ENCODE results near the gene MMP24OS.
"Not testable (repeated sequence)": the region's sequence is repeated elsewhere in the genome, so short reads cannot be mapped to it uniquely, and the experiment has no call there.

The MMP24OS gene

DNA sequence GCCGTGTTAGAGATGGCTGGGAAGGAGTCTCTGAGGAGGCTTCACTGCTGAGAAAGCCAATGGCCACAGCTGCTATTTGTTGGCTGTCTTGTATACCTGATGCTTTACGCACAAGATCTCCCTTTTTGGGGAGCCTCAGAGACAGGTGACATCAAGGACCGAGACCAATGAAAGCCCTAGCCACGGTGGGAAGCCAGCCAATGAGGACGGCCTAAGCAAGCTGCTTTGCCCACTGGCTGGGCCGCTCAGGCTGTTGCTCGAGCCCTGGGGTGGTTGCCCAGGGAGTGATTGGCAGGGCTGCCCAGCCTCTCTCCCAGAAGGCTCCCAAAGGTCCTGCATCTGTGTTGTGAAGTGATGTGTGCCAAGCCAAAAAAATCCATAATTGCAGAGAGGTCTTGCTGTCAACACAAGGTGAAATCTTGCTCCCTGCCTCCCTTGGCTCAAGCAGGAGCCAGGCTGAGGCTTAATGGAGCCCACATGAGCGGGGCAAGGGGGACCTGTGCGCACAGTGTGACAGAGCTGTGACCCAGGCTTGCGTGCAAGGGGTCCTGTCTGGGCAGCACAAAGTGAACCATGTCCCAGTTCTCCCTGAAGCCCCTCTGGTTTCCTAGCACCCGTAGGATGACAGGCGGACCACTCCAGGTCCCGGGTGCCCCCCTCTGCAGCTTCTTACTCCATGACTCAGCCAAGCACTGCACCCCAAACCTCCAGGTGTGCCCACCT is 4.3 kb downstream of the MMP24OS start:
- peak; percentile 92 for DNase-seq

DNA sequence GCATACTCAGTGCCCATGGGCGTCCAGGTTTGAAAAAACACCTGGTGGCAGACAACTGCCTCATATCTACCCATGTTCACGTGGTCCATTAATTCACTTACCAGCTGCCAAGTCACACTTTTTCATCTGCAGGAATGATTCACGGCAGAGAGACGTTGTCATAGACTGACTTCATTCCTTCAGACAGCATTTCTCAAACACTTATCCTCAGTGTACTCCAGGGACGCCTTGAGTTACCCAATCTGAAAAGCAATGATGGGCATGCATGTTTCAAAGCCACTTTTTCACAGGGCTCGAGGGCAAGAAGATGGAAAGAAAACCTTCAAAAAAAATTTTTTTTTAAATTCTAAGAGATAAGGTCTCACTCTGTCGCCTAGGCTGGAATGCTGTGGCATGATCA is 6.0 kb downstream of the MMP24OS start:
- no peak for DNase-seq

DNA sequence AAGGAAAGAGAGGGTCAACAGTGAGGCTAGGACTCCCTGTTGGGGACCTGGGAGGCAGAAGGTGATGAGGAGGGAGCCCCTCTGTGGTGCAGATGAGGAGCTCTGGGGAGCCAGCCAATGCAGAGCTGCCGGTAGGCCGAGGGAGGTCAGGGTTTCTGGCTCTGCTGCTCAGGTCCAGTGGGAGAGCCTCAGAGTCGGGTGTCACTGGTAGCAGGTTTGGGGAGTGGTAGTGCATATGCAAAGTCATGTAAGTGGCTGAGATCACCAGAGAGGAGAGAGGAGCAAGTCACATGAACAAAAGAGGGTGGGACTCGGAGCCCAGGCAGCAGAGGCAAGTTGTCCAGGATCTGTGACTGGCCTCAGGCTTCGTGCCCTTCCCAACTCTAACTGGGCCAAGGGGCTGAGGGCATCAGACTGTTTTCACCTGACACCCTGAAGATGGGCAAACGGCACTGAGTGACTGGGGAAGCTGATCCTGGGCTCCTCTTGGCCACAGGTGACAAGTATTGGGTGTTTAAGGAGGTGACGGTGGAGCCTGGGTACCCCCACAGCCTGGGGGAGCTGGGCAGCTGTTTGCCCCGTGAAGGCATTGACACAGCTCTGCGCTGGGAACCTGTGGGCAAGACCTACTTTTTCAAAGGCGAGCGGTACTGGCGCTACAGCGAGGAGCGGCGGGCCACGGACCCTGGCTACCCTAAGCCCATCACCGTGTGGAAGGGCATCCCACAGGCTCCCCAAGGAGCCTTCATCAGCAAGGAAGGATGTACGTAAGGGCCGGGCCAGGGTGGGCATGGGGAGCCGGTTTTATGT is 6.6 kb downstream of the MMP24OS start:
- no peak for DNase-seq

DNA sequence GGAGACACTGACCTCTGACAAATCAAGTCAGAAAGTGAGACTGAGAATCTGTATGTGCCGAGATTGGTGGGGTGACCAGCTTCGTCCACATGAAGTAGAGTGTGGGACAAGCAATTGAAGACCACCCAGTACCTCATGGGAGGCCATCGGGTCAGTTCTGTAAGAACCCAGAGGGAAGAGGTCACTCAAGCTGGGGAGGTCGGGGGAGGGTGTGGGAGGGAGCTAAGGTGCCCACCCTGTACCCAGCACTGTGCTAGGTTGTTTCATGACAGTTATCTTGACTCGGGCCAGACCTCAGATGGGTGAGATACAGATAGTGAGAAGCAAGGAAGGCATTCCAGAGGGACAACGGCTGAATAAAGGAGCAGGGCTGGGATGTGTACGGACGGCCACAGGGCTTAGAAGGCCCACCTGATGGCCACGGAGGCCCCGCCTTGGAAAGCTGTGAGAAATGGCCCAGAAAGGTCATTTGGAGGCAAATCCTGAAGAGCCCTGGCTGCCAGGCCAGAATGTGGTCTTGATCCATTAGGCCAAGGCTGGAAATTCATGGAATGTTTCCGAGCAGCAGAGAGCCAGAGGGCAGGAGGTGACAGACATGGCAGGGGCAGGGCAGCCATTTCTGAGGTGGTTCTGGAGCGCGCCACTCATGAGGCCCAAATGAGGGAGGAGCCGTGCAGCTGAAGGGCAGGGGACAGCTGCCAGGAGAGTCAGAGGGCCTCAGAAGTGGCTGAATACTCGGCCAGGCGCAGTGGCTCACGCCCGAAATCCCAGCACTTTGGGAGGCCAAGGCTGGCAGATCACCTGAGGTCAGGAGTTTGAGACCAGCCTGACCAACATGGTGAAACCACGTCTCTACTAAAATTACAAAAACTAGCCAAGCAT is 7.7 kb downstream of the MMP24OS start:
- DNase-seq = no peak

DNA sequence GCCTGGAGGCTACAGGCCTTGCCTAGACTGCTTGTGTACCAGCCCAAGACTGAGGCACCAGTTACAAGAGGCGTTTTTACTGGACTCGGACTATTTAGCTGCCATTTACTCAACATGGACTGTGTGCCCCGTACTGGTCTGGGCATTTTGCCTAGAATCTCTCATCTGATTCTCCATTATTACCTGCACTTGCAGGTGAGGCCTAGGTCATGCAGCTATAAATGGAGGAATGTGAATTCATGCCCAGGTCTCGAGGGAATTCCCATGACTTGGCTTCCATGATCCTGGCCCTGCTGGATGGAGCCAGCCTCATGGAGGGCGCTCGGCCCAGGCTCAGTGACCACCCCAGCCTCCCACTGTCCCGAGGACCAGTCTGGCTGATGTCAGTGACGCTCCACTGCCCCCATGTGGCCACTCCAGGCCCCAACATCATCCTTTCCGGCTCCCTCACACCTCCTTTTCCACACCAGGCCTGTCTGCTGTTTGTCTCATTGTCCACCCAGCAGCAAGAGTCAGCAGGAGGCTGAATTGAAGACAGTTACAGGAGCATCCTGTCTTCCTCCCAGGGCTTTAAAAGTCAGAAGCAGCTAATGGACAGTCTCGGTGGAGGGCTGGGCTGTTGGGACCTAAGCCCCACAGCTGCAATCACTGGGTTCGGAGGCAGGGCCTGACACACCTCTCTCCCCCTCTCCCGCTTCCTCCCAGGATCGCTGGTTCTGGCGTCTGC is 8.7 kb downstream of the MMP24OS start:
- no peak for DNase-seq

DNA sequence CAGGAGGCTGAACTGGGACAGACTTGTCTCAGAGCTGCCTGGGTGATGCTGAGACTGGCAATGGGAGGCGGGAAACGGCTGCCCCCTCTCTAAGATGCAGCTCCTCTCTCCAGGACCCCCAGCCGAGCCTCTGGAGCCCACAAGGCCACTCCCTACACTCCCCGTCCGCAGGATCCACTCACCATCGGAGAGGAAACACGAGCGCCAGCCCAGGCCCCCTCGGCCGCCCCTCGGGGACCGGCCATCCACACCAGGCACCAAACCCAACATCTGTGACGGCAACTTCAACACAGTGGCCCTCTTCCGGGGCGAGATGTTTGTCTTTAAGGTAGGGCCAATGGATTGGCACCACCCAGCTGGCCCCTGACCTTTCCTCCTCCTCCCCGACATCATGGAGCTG is 10.8 kb downstream of the MMP24OS start:
- no peak for DNase-seq

DNA sequence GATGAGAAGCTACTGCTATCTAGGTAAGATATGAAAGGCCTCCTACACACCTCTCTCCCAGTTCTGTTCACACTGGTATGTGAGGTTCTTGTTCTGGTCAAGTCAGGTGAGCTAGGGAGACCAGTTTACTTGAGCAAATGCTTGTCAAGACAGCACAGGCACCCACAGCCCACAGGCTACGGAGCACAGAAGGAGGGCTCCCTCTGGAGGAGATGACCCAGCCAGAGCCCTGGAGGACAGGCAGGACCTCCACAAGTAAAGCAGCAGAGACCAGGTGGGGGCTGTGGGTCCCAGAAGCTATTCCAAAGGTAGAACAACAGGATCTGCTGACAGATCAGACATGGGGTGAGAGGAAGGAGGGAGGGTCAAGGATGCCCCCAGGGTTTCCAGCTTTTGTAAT is 13.2 kb downstream of the MMP24OS start:
- no peak for DNase-seq

DNA sequence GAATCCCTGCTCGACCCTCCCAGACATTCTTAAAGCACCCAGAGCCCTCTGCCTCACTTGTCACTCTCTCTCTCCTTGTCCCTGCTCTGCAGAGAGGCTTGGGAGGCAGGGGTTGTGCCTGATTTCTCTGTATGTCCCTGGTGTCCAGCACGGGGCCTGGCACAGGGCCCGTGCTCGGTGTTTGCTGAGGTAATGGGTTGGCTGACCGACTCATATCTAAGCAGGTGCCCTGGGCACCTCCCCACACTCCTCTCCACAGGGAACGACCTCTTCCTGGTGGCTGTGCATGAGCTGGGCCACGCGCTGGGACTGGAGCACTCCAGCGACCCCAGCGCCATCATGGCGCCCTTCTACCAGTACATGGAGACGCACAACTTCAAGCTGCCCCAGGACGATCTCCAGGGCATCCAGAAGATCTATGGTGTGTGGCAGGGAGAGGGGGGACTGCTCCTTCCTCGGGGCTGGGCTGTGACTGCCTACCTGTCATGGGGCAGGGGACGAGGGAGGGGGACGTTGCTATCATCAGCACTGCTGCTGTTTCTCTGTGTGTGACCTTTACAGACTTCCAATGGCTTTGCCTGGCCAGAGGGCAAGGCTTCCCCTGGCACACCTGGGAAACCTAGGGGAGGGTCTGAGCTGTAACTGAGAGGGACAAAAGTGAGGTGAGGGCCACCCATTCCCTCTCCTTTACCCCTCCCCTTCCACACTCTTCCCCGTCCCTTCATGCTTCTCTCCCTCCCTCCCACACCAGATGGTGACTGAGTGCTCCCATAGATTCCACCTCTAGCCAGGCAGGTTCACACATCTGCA is 14.2 kb downstream of the MMP24OS start:
- DNase-seq = no peak

DNA sequence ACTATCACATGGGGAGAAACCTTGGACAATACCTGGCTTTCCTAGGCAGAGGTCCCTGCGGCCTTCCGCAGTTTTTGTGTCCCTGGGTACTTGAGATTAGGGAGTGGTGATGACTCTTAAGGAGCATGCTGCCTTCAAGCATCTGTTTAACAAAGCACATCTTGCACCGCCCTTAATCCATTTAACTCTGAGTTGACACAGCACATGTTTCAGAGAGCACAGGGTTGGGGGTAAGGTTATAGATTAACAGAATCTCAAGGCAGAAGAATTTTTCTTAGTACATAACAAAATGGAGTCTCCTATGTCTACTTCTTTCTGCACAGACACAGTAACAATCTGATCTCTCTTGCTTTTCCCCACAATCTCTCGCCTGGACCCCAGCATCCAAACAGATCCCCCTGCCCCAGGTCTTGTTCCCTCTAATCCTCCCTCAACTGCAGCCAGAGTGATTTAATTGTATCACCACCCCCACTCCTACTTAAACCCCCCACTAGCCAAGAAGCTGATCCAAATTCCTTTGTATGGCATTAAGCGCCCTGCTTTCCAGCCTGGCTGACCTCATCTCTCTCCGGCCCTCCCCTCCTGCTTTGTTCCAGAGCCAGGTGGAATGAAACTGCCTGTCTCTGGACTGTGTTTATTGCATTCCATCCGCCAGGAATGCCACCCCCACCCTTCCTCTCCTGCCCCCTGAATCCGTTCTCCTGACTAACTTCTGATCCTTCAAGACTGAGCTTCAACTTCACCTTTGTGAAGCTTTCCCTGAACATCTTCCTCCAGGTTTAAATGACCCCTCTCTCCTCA is 15.0 kb downstream of the MMP24OS start:
- not testable (repeated sequence) for DNase-seq

DNA sequence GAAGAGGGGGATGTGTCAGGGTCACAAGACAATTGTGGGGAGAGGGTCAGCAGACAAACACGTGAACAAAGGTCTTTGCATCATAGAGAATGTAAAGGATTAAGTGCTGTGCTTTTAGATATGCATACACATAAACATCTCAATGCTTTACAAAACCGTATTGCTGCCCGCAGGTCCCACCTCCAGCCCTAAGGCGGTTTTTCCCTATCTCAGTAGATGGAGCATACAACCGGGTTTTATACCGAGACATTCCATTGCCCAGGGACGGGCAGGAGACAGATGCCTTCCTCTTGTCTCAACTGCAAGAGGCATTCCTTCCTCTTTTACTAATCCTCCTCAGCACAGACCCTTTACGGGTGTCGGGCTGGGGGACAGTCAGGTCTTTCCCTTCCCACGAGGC is 15.6 kb downstream of the MMP24OS start:
- not testable (repeated sequence) for DNase-seq

DNA sequence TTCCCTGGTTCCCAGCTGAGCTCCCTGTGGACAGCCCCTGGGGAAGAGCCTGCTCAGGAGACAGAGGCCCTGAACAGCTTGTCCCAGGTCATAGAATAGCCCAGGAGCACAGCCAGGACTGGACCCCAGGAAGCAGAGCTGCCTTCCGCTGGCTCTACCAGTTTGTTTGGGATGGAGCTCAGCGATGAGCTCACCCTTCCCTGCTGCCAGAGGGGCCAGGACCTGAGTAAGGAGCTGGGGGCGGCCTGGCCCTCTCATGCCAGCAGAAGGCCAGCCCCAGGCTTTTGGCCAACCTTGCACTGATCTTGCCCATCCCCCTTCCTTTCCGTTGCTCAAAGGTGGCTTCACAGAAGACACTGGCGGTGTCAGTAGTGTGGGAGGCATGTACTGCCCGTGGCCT is 17.5 kb downstream of the MMP24OS start:
- DNase-seq = no peak

DNA sequence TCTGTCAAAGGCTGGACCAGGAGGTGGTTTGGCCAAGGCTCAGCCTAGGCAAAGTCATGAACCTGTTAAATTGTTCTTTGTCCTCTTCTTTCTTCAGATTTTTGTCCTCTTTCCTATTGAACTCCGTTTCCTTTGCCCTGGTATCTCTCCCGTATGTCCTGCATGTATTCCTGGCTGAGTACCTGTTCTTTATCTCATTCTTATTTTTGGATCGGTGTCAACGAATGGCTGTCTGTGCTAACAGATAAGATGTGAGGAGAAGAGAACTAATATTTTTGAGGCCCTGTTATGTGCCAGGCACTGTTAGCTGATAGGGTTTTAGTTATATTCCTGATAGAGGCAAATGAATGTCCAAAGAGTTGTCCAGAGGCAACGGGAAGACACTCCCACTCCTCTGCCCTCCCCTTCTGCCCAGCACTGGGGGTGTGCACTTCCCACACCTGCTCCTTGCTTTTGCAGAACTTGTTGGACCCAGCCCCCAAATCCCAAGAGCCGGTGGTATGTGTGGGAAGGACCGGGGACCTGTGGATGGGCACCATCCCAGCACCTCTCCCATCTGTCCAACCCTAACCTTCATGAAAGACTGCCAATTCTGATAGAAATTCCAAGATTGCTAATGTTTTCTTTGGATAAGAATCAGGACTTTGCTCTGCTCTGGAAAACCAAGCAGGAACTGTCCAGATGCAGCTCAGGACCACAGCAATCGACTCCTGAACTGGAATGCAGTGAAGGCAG is 20.6 kb downstream of the MMP24OS start:
- DNase-seq = peak; percentile 48

DNA sequence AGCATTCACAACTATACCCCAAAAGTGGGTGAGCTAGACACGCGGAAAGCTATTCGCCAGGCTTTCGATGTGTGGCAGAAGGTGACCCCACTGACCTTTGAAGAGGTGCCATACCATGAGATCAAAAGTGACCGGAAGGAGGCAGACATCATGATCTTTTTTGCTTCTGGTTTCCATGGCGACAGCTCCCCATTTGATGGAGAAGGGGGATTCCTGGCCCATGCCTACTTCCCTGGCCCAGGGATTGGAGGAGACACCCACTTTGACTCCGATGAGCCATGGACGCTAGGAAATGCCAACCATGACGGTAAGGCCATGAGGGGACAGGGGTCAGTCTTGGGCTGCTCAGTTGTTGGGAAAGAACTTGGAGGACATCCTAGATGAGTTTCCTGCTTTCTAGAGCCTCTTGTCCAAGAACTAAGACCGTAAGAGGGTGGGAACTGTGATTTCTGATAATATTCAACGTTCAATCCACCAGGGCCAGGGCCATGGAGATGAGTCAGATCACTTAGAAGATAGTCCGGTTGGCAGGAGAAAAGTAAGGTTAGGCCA is 23.4 kb downstream of the MMP24OS start:
- no peak for DNase-seq

DNA sequence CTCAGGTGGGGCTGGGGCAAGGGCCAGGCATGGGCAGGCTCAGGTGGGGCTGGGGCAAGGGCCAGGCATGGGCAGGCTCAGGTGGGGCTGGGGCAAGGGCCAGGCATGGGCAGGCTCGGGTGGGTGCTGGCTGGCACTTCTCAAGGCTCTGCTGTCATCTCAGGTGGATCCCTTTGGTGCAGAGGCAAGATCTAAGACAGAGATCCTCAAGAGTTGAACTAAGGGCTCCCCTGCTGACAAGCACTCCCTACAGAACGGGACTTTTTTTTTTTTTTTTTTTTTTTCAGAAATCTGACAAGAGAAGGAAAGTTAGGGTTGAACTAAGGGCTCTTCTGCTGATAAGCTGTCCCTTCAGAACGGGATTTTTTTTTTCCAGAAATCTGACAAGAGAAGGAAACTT is 24.9 kb downstream of the MMP24OS start:
- DNase-seq = no peak

DNA sequence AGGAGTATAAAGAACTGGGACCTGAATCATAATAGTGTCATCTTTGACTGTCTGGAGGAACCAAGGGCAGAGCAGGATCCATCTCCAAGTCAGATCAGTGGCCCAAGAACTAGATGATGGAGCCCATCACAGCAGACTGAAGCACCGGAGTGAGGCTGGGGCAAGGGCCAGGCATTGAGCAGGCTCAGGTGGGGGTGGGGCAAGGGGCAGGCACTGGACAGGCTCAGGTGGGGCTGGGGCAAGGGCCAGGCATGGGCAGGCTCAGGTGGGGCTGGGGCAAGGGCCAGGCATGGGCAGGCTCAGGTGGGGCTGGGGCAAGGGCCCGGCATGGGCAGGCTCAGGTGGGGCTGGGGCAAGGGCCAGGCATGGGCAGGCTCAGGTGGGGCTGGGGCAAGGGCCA is 25.3 kb downstream of the MMP24OS start:
- DNase-seq = not testable (repeated sequence)

DNA sequence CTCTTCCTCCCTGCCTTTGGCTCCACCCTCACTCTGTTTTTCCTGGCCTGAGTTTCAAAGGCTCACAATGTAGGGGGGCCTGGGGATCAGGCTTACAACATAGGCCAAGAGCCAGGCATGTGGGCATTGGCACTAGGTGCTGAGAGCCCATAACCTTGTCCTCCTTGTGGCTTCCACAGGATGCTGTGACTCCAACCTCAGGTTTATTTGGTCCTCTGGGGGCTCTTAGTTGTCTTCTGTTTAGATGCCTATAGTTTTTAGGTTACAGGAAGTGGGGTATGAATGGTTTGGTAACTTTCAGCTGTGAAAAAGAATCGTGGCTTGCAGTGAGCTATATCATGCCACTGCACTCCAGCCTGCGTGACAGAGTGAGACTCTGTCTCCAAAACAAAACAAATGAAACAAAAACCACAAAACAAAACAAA is 25.9 kb downstream of the MMP24OS start:
- DNase-seq = no peak

DNA sequence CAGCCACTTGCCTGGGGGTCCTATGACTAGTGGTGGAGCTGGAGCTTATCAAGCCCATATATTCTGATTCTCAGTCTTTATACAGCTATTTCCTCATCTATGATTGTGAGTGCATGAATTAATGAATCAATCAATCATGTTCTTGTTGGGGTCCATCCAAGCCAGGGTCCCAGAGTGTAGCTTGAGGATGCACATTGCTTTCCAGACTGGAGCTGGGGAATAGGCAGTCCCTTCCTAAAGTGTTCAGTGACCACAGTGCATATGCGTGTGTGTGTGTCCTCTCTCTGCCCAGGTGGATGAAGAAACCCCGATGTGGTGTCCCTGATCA is 26.3 kb downstream of the MMP24OS start:
- no peak for DNase-seq

DNA sequence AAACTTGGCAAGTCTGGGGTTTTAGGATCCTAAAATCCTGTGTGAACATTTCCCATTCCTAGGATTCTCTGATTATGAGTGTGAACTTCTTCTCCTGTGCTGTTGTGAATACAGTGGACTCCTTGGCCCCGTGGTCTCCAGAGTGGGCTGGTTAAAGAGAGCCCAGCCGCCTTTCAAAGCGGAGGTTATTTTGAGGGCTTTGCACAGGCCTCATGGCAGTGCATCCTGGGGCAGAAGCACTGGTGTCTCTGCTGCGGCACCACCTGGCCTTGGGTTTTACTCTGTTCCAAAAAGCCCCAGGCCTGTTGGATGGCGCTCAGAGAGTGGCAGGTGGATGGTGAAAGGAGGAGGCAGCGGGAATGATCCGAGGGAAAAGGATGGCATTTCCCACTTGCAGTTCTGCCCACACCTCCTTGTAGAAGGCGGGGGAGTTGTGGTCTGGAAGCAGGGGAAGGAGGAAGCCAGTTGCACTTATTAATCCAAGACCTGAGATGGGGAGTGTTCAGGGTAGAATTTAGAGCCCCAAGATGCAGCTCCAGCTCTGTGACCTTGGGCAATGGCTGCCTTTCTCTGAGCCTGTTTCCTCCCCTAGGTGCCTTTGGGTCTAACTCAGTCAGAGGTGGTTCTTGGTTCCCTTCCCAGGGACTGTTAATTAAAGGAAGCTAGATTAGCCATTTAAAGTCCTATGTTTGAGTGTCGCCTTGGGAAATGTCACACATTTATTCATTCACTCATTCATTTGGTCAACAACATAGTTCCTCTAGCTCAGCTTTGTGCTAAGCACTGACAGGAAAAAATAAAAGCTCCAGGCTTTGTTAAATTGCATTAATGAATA is 29.1 kb downstream of the MMP24OS start:
- no peak for DNase-seq

DNA sequence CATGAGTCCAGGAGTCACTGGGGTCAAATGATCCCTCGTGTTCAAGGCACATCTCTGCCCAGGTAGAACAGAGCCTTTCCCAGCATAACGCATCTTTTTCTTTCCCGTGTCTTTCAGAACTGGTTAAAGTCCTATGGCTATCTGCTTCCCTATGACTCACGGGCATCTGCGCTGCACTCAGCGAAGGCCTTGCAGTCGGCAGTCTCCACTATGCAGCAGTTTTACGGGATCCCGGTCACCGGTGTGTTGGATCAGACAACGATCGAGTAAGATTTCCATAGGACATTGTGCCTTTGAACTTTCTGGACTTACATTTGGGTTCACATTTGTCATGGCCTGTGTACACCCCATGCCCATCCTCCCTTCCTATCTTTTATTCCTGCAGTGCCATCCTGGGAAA is 31.2 kb downstream of the MMP24OS start:
- no peak for DNase-seq
